IPS DF 6.9 (cell line): ENCODE results near the gene TP73.

Experiments used
- DNase-seq: peaks from one replicate; pipeline ENCODE4 v3.0.0-alpha.2; 2013; ENCODE audit warnings: low read depth, low spot score
- H3K27ac ChIP-seq: one replicate; pipeline ENCODE4 v1.5.1; 2013; ENCODE audit warnings: low read length, control low read depth
- H3K27me3 ChIP-seq: 2 replicates; pipeline ENCODE4 v1.6.1; 2013; ENCODE audit warnings: mild to moderate bottlenecking, low read length; ENCODE audit not compliant: control insufficient read depth, insufficient read depth
- H3K36me3 ChIP-seq: 2 replicates; pipeline ENCODE4 v1.6.1; 2013; ENCODE audit warnings: low read length; ENCODE audit not compliant: control insufficient read depth, insufficient read depth
- H3K4me1 ChIP-seq: 2 replicates; pipeline ENCODE4 v1.6.1; 2013; ENCODE audit warnings: low read length; ENCODE audit not compliant: control insufficient read depth, insufficient read depth
- H3K4me3 ChIP-seq: 2 replicates; pipeline ENCODE4 v1.5.1; 2013; ENCODE audit warnings: mild to moderate bottlenecking, low read length
- H3K9me3 ChIP-seq: 2 replicates; pipeline ENCODE4 v1.6.1; 2013; ENCODE audit warnings: low read length, inconsistent platforms; ENCODE audit not compliant: control insufficient read depth, insufficient read depth
- WGBS: extraction: QIAGEN DNeasy Blood & Tissue Kit; methylation state at CpG from one replicate; pipeline ENCODE4 v1.1.7; 2013; ENCODE audit warnings: mixed read lengths, missing lambda C conversion rate; ENCODE audit not compliant: insufficient read length, insufficient coverage; 5-methylcytosine and 5-hydroxymethylcytosine counted together

Gene TP73

DNA sequence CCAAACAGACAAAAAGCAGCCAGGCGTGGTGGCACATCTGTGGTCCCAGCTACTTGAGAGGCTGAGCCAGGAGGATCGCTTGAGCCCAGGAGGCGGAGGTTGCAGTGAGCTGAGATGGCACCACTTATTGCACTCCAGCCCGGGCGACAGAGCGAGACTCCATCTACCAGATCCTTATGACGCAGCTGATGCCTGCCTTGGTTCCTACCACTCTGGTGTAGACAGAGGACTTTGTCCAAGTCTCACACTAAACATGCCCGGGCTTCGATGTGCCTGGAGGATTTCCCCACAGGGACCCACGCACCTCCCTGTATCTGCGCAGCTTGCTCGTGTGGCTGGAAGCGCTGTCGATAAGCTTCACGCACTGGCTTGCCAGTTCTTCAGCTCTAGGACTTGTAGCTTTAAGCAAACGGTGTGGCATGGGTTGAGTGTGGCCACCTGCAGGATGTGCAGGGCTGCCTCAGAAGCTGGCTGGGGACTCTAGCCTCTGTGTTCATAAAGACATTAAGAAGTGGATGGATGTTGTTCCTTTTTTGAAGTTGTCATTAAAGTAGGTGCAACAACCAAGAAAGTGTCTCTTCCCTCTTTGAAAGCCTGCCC is 22.7 kb upstream of the TP73 start:
- peaks cover 2% of the 10 kb centered on the region; the same call in 1 of the 2 replicates for H3K4me1 ChIP-seq
- no peak for DNase-seq
- H3K4me3 ChIP-seq, result no peak overlapping the region
- WGBS, result no CpG with 5 or more reads among the region's 16 CpGs
- 0 out of 2 replicates have a peak, but pooled peaks cover 2% of the 10 kb centered on the region for H3K36me3 ChIP-seq
- no peak overlapping the region for H3K27ac ChIP-seq
- H3K27me3 ChIP-seq, result no peaks in the 10 kb centered on the region
- no peaks in the 10 kb centered on the region for H3K9me3 ChIP-seq

DNA sequence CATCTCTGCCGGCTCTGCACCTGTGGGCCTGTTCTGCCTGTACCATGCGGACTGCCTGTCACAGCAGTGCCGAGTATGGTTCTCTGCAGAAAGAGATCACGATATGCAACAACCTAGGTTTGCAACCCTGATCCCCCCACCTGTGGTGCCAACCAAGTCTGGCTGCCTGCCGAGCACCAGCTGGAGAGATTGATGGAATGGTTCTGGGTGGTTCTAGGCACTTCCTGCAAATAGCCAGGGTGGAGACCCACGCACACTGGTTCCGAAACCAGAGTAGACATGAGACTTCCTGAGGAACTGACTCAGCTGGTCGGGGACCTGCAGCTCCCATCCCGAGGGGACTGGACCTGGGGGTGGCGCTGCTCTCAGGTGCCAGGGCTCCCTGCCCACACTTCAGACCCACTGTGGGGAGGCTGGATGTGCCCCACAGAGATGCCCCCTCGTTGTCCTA is 22.1 kb upstream of the TP73 start:
- no peak overlapping the region for H3K4me3 ChIP-seq
- H3K27me3 ChIP-seq, result no peaks in the 10 kb centered on the region
- 0 out of 2 replicates have a peak, but pooled peaks cover 2% of the 10 kb centered on the region for H3K36me3 ChIP-seq
- H3K4me1 ChIP-seq, result peaks cover 2% of the 10 kb centered on the region; the same call in 1 of the 2 replicates
- H3K9me3 ChIP-seq, result no peaks in the 10 kb centered on the region
- no peak overlapping the region for H3K27ac ChIP-seq
- no peak for DNase-seq
- WGBS, result no CpG with 5 or more reads among the region's 11 CpGs

DNA sequence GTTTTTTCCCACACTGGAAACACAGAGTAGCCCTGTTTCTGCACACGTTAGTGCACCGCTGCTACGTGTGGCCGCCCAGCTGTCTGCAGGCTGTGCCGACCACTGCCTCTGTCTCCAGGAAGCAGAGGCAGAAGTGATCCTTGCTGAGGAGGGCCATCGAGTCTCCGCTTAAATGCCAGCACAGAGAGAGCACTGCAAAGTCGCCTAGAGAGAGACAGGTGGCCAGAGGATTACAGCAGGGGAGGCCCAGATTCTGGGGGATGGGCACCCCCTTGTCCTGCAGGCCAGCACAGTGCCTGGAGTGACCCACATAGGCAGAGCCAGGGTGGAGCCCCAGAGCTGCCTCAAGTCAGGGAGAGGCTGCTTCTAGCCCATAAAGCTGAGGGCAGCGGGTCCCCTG is 21.4 kb upstream of the TP73 start:
- no CpG with 5 or more reads among the region's 9 CpGs for WGBS
- no peaks in the 10 kb centered on the region for H3K9me3 ChIP-seq
- H3K4me1 ChIP-seq, result no peaks in the 10 kb centered on the region; the same call in 1 of the 2 replicates
- H3K4me3 ChIP-seq, result no peak overlapping the region
- H3K27ac ChIP-seq, result no peak overlapping the region
- DNase-seq, result no peak
- H3K36me3 ChIP-seq, result 0 out of 2 replicates have a peak, but pooled peaks cover 2% of the 10 kb centered on the region
- no peaks in the 10 kb centered on the region for H3K27me3 ChIP-seq

DNA sequence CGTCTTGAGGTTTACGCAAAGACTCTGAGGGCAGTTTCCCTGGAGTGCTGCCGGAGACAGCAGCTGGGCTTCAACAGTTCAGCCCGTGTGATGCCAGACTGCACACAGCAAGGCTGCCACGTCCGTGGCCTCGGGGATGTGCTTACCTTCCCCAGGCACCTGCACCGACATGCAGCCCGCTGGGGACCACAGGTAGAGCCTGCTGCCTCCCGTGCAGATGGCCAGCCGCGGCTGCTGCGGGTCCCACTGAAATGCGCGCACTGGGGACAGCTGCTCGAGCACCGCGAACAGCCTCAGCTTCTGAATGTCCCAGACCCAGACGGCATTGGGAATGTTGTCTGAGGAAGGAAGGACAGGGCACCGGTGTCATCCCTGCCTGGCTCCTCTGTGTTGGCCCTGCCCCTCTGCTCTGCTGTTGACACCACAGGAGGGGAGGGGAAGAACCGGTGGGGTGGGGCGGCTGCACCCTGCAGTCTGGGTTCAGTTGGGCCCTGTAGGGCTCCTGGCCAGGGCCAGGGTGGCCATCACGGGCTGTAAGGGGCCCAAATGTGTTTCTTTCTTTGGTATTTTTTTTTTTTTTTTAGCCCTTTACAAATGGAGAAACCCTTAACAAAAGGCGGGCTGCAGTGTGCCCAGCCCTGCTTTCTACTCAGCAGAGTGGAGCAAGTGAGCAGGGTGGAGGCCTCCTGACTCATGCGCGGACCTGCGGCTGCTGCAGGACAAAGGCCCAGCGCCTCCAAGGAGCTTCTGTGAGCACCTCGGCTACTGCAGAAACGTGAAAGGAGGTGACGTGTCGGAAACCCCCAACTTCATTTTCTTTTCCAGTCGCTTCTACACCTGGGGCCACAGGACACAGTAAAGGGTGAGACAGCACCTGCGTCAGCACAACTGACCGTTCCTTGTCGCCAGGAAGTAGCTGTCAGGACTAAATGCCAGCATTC is 20.7 kb upstream of the TP73 start:
- Histone ChIP-seq H3K4me3 (no peak overlapping the region), H3K27me3 (no peaks in the 10 kb centered on the region), H3K9me3 (no peaks in the 10 kb centered on the region), H3K36me3 (0 out of 2 replicates have a peak, but pooled peaks cover 2% of the 10 kb centered on the region), H3K27ac (no peak overlapping the region), H3K4me1 (no peaks in the 10 kb centered on the region; the same call in 1 of the 2 replicates)
- DNase-seq, result no peak
- WGBS, result no CpG with 5 or more reads among the region's 36 CpGs

DNA sequence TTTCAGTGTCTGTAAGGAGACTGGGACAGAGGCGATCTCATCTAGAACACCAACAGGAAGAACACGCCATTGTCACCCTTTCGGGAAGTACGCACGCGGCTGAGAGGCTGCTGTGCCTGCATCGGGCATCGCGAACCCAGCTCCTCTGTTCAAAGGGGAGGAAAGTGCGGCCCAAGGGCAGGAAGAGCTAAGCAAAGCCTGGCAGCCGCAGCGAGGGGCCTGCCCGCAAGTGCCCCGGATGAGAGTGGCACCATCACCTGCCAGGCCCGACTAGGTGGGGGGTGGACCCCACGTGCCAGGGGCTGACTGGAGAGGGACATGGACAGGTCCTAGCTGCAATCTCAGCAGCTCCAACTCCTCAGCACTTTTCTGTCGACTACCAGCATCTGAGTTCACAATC is 20.0 kb upstream of the TP73 start:
- H3K36me3 ChIP-seq, result 0 out of 2 replicates have a peak, but pooled peaks cover 2% of the 10 kb centered on the region
- H3K9me3 ChIP-seq, result no peaks in the 10 kb centered on the region
- DNase-seq, result no peak
- H3K4me3 ChIP-seq, result no peak overlapping the region
- H3K4me1 ChIP-seq, result no peaks in the 10 kb centered on the region; the same call in 1 of the 2 replicates
- H3K27me3 ChIP-seq, result no peaks in the 10 kb centered on the region
- H3K27ac ChIP-seq, result no peak overlapping the region
- no CpG with 5 or more reads among the region's 17 CpGs for WGBS

DNA sequence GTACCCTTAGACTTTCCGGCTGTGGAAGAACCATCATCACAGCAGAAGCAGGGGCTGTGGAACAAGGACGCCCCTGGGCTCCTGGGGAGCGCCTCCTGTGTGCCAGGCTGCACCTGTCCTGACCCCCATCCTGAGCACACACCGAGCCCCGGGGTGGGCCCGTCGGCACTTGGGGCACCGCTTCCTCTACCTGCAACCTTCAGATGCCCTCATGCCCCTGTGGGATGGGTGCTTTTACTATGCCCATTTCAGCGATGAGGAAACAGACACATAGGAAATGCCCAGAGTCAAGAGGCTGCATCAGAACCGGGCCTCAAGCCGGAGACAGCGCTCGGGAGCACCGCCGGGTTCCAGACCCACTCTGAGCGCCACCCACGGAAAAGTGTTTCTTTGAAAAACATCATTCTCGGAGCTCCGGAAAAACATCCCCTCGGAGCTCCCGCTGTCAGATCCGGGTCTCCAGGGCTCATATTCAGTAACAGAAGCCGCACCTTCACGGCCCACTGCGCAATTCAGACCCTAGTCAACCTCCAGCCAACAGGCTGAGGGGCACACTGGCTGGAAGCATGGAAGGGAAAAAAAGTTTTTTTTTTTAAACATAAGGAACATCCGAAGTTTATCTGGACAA is 19.5 kb upstream of the TP73 start:
- H3K27ac ChIP-seq, result no peak overlapping the region
- 0 out of 2 replicates have a peak, but pooled peaks cover 2% of the 10 kb centered on the region for H3K36me3 ChIP-seq

DNA sequence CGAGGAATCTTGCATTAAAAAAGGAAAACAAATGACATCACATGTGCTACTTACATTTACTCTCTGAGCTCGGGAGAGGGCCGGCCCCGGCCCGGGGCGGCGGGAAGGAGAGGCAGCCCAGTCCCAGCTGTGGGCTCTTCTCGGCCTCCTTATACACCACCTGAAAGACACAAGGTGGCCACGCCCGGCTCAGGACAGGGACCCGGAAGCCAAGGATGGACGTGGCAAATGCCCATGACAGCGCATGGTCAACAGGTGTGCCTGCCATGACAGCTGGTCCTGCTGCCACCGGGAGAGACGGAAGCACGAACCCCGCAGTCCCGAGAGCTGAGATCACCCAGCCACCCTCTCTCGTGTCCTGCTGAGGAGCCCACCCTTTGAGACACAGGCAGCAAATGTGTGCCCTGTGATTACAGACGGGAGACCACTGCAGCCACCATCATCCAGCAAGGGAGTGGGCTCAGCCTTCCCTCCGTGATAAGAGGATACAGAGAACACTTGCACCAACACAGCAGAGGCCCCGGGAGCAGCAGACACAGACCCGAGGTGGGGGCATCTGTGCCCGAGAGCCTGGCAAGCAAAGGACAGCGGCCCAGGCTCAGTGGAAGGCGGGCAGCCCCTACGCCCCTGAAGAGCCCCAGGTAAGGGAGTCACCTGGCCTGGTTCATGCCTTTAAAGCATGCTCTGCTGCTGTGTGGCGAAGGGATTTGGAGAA is 18.8 kb upstream of the TP73 start:
- H3K27ac ChIP-seq, result no peak overlapping the region
- 0 out of 2 replicates have a peak, but pooled peaks cover 2% of the 10 kb centered on the region for H3K36me3 ChIP-seq
- no peaks in the 10 kb centered on the region; the same call in 1 of the 2 replicates for H3K4me1 ChIP-seq
- no peaks in the 10 kb centered on the region for H3K27me3 ChIP-seq
- no peak for DNase-seq
- no peaks in the 10 kb centered on the region for H3K9me3 ChIP-seq
- WGBS, result no CpG with 5 or more reads among the region's 28 CpGs
- no peak overlapping the region for H3K4me3 ChIP-seq

More for the DNA sequence above, 19.5 kb upstream of the TP73 start:
- no peak for DNase-seq
- H3K4me3 ChIP-seq, result no peak overlapping the region
- no peaks in the 10 kb centered on the region for H3K9me3 ChIP-seq
- WGBS, result no CpG with 5 or more reads among the region's 26 CpGs
- H3K4me1 ChIP-seq, result no peaks in the 10 kb centered on the region; the same call in 1 of the 2 replicates
- H3K27me3 ChIP-seq, result no peaks in the 10 kb centered on the region

DNA sequence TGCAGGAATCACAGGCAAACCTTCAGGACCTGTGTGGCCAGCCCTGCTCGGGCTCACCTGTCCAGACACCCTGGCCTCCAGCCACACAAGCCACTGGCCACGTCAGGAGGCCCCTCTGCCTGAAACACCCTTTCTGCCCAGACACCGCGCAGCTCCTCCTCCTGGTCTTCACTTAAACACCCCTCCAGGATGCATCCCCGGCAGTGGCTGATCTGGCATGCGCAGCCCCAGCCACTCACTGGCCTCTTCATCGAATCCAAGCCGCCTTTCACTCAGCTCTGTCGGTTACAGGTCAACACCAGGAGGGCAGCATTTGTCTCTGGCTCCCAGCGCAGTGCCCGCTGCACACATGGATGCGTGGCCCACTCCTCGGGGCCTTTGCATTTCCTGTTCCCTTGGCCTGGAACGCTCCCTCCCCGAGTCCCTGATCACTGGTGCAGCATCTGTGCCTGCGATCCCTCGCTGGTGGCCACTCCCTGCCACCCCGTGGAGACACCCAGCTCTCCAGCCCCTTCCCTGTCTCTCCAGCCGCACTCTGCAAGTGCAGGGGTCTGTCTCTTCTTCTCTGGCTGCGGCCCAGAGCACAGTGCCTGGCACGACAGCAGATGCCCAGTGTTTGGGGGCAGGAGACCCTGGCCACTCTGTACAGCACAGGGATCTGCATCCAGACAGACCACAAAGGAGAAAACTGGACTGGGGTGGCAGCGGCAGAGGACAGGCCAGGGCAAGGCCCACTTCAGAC is 18.1 kb upstream of the TP73 start:
- Histone ChIP-seq H3K27ac (no peak overlapping the region), H3K36me3 (0 out of 2 replicates have a peak, but pooled peaks cover 2% of the 10 kb centered on the region), H3K4me3 (no peak overlapping the region), H3K27me3 (no peaks in the 10 kb centered on the region), H3K9me3 (no peaks in the 10 kb centered on the region), H3K4me1 (no peaks in the 10 kb centered on the region; the same call in 1 of the 2 replicates)
- DNase-seq, result no peak
- no CpG with 5 or more reads among the region's 22 CpGs for WGBS

DNA sequence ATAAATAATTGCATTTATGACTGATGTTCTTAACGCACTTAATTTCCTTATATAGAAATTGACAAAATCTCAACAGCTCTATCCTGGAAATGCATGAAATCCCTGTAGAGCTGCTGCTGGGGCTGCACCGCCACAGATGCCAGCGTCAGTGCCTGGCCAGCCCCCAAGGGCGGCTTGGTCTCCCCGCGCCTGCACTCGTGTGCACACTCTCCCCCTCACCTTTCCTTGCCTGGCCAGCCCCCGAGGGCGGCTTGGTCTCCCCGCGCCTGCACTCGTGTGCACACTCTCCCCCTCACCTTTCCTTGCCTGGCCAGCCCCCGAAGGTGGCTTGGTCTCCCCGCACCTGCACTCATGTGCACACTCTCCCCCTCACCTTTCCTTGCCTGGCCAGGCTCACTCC is 16.2 kb upstream of the TP73 start:
- Histone ChIP-seq H3K27ac (no peak overlapping the region), H3K27me3 (no peaks in the 10 kb centered on the region), H3K9me3 (no peaks in the 10 kb centered on the region), H3K4me3 (no peak overlapping the region), H3K36me3 (peaks cover 3% of the 10 kb centered on the region; the same call in 1 of the 2 replicates), H3K4me1 (no peaks in the 10 kb centered on the region; the same call in 1 of the 2 replicates)
- no peak for DNase-seq
- WGBS, result no CpG with 5 or more reads among the region's 14 CpGs
